Measurements from ENCODE around the gene MBNL2. TPM values are rescaled to one million over a fixed set of nuclear protein-coding genes. Genes with fewer than 3 reads are reported as not detected.

MBNL2 gene
- total RNA-seq, 4 donors from 2014 or later, result 113 to 129 (median 118) TPM

DNA sequence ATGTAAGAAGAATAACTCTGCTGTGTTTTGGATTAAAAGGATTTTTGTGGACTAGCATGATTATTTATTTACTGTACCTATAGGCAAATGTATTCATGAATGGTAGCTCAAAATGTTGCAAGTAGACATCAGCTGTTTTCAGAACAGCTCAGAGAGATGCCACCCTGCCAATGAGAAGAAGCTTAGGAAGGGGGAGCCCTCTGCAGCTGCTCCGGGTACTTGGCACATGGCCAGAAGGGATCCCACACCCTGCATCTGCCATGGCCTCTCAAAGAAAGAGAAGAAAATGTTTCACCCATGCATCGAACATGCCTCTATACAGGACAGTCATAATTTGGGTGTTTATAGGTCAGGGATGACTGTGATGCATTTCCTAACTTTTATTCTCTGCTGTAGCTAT lies 30.5 kb upstream of the MBNL2 start:
- no peak overlapping the region for H3K27ac ChIP-seq
- ATAC-seq, result no peak
- H3K9me3 ChIP-seq, result no peaks in the 10 kb centered on the region
- WGBS, 2 donors (ENCODE audit: low coverage in 1 of 2), result 36 to 60% methylated on average over 2 of the region's 2 CpGs
- no peak overlapping the region for H3K4me3 ChIP-seq
- H3K27me3 ChIP-seq, result no peaks in the 10 kb centered on the region
- TF ChIP-seq, protein P1, sequence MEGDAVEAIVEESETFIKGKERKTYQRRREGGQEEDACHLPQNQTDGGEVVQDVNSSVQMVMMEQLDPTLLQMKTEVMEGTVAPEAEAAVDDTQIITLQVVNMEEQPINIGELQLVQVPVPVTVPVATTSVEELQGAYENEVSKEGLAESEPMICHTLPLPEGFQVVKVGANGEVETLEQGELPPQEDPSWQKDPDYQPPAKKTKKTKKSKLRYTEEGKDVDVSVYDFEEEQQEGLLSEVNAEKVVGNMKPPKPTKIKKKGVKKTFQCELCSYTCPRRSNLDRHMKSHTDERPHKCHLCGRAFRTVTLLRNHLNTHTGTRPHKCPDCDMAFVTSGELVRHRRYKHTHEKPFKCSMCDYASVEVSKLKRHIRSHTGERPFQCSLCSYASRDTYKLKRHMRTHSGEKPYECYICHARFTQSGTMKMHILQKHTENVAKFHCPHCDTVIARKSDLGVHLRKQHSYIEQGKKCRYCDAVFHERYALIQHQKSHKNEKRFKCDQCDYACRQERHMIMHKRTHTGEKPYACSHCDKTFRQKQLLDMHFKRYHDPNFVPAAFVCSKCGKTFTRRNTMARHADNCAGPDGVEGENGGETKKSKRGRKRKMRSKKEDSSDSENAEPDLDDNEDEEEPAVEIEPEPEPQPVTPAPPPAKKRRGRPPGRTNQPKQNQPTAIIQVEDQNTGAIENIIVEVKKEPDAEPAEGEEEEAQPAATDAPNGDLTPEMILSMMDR (IDR thresholded peaks at IDR 0.05), result no peak
- TF ChIP-seq EP300 (IDR thresholded peaks at IDR 0.05) (no peak), POLR2AphosphoS5 (IDR thresholded peaks at IDR 0.05) (no peak), POLR2A (IDR thresholded peaks at IDR 0.05) (no peak)
- no peaks in the 10 kb centered on the region for H3K4me1 ChIP-seq
- no peaks in the 10 kb centered on the region for H3K36me3 ChIP-seq

DNA sequence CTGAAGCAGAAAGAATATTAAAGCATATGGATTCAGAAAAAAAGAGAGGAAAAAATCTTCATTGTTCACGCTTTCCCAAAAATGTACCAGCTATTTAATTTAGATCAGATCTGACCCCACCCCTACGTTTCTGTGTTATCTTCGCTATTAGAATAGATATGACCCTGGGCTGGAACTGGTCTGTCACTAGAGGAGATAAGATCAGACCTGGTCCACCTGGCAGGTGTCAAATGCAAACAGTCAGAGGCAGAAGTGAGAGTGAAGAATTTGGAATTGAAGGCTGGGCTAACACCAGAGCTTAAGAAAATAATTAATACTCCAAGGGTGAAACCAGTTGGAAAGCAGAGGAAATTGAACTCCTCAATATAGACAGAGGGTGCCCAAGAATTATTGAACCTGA lies 30.0 kb upstream of the MBNL2 start:
- H3K27ac ChIP-seq, result no peak overlapping the region
- ATAC-seq, result no peak
- 83 to 93% methylated on average over 1 to 3 of the region's 3 CpGs for WGBS, 2 donors (ENCODE audit: low coverage in 1 of 2)
- TF ChIP-seq, protein P1 (IDR thresholded peaks at IDR 0.05), result no peak
- TF ChIP-seq EP300 (IDR thresholded peaks at IDR 0.05), result no peak
- no peak for TF ChIP-seq POLR2AphosphoS5 (IDR thresholded peaks at IDR 0.05)
- no peak for TF ChIP-seq POLR2A (IDR thresholded peaks at IDR 0.05)
- H3K9me3 ChIP-seq, result no peaks in the 10 kb centered on the region
- no peaks in the 10 kb centered on the region for H3K4me1 ChIP-seq
- no peak overlapping the region for H3K4me3 ChIP-seq
- no peaks in the 10 kb centered on the region for H3K27me3 ChIP-seq
- H3K36me3 ChIP-seq, result no peaks in the 10 kb centered on the region

DNA sequence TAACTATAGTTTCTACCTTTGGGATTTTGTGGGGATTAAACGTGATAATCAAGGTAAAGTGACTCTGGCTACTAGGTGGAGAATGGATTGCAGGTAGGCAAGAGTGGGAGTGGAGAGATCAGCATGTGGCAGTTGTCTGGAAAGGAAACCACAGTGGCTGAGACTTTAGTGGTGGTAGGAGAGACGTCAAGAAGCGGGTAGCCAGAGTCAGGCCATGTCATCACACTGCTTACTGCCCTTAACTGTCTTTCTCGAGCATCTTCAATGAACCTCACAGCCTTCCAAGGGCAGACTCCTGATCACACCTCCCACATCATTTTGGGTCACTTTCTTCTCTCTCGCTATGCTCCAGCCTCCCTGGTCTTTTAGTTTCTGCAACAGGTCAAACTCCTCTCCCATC lies 28.6 kb upstream of the MBNL2 start:
- 74 to 87% methylated on average over 3 to 5 of the region's 5 CpGs for WGBS, 2 donors (ENCODE audit: low coverage in 1 of 2)
- Histone ChIP-seq H3K27ac (no peak overlapping the region), H3K4me1 (no peaks in the 10 kb centered on the region), H3K36me3 (no peaks in the 10 kb centered on the region), H3K4me3 (no peak overlapping the region), H3K9me3 (no peaks in the 10 kb centered on the region), H3K27me3 (no peaks in the 10 kb centered on the region)
- no peak for ATAC-seq
- TF ChIP-seq, protein P1 (IDR thresholded peaks at IDR 0.05), result no peak
- TF ChIP-seq POLR2AphosphoS5 (IDR thresholded peaks at IDR 0.05), result no peak
- TF ChIP-seq EP300 (IDR thresholded peaks at IDR 0.05), result no peak
- no peak for TF ChIP-seq POLR2A (IDR thresholded peaks at IDR 0.05)

DNA sequence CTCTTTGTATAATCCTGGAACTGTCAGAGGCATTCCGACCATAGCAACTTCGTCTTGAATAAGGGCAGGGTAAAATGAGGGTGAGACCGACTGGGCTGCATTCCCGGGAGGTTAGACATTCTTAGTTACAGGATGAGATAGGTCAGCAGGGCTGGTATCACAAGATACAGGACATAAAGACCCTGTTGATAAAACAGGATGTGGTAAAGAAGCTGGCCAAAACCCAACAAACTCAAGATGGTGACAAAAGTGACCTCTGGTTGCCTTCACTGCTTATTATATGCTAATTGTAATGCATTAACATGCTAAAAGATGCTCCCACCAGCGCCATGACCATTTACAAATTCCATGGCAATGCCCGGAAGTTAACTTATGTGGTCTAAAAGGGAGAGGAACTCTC lies 27.7 kb upstream of the MBNL2 start:
- H3K36me3 ChIP-seq, result no peaks in the 10 kb centered on the region
- no peak for TF ChIP-seq POLR2A (IDR thresholded peaks at IDR 0.05)
- no peak for TF ChIP-seq POLR2AphosphoS5 (IDR thresholded peaks at IDR 0.05)
- TF ChIP-seq, protein P1 (IDR thresholded peaks at IDR 0.05), result no peak
- TF ChIP-seq EP300 (IDR thresholded peaks at IDR 0.05), result no peak
- ATAC-seq, result no peak
- H3K4me1 ChIP-seq, result no peaks in the 10 kb centered on the region
- H3K27ac ChIP-seq, result no peak overlapping the region
- no peaks in the 10 kb centered on the region for H3K27me3 ChIP-seq
- H3K4me3 ChIP-seq, result no peak overlapping the region
- H3K9me3 ChIP-seq, result no peaks in the 10 kb centered on the region
- WGBS, 2 donors (ENCODE audit: low coverage in 1 of 2), result 67 to 91% methylated on average over 2 to 4 of the region's 6 CpGs

DNA sequence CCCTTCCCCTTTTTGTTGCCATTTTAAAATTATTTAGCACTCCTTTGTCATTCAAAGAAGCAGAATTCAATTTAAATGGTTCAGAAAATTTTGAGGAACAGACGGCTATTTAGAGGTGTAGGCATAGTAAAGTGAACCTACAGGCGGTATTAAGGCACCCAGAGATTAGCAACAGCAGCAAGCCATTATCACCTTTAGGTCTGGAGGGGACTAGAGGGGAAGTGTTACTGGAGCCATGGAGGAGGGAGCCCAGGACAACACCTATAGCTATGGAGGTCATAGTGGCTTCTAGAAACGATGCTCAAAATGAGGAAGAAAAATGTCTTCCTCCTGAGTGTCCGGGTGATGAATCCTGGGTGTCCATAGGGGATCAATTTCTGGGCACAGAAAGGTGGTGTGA lies 25.8 kb upstream of the MBNL2 start:
- WGBS, 2 donors (ENCODE audit: low coverage in 1 of 2), result 81 to 95% methylated on average over 2 to 4 of the region's 4 CpGs
- H3K27me3 ChIP-seq, result no peaks in the 10 kb centered on the region
- H3K36me3 ChIP-seq, result no peaks in the 10 kb centered on the region
- no peaks in the 10 kb centered on the region for H3K9me3 ChIP-seq
- no peak overlapping the region for H3K4me3 ChIP-seq
- TF ChIP-seq EP300 (IDR thresholded peaks at IDR 0.05), result no peak
- TF ChIP-seq POLR2A (IDR thresholded peaks at IDR 0.05), result no peak
- TF ChIP-seq, protein P1 (IDR thresholded peaks at IDR 0.05), result no peak
- no peak for TF ChIP-seq POLR2AphosphoS5 (IDR thresholded peaks at IDR 0.05)
- no peak overlapping the region for H3K27ac ChIP-seq
- no peaks in the 10 kb centered on the region for H3K4me1 ChIP-seq
- no peak for ATAC-seq
